Keratinocyte (primary cell): ENCODE measurements around the gene ALS2.

Experiments
- CTCF ChIP-seq, 3 experiments: IDR thresholded peaks in 1 of 3; conservative IDR thresholded peaks in 1 of 3; optimal IDR thresholded peaks in 1 of 3; 2 replicates in 2 of 3; 3 replicates in 1 of 3; pipeline versions ENCODE3 to v1.5.1; 2011; ENCODE audit warnings: low read length in 3 of 3, mild to moderate bottlenecking in 3 of 3, moderate library complexity in 2 of 3, control low read depth in 1 of 3, inconsistent platforms in 1 of 3; ENCODE audit not compliant: insufficient read depth in 2 of 3; ENCODE audit errors: extremely low read depth in 1 of 3
- EZH2 ChIP-seq: IDR thresholded peaks from one replicate; pipeline ENCODE4 v1.6.1; 2012; ENCODE audit warnings: inconsistent platforms, mild to moderate bottlenecking, low read length, moderate library complexity

GRCh38 chr2:201795607-201796477 is 15.1 kb upstream of the ALS2 start:
- peak; percentile 81 to 85 (median 84) for TF ChIP-seq CTCF (optimal IDR thresholded peaks at IDR 0.05 in 1 of 3, IDR thresholded peaks at IDR 0.05 in 1 of 3, conservative IDR thresholded peaks at IDR 0.05 in 1 of 3; ENCODE audit: extremely low read depth in 1 of 3, insufficient read depth in 2 of 3, low read length in 3 of 3)
- TF ChIP-seq EZH2: no peak
